T1000 (cell line): ENCODE results near the gene TMEM18.

ENCODE experiments used
- DNase-seq: peaks from one replicate; lab custom pipeline; 2025; ENCODE audit warnings: mixed read lengths; lab: John Stamatoyannopoulos, UW

Gene TMEM18

DNA sequence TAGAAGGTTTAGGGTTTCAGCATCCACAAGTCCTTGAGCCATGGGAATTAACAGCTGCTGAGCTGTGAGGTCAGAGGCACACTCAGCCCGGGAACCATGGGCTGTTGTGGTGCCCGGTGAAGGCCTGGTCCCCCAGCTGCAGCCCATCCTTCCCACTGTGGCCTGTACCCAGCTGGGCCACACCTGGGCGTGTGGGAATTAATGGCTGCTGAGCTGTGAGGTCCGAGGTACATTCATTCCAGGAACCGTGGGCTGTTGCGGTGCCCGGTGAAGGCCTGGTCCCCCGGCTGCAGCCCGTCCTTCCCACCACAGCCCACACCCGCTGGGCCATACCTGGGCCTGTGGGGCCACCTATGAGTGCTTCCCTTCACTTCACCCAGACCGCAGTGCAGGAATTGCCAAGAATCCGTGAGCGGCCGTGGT lies 25.2 kb downstream of the TMEM18 start:
- no peak for DNase-seq

DNA sequence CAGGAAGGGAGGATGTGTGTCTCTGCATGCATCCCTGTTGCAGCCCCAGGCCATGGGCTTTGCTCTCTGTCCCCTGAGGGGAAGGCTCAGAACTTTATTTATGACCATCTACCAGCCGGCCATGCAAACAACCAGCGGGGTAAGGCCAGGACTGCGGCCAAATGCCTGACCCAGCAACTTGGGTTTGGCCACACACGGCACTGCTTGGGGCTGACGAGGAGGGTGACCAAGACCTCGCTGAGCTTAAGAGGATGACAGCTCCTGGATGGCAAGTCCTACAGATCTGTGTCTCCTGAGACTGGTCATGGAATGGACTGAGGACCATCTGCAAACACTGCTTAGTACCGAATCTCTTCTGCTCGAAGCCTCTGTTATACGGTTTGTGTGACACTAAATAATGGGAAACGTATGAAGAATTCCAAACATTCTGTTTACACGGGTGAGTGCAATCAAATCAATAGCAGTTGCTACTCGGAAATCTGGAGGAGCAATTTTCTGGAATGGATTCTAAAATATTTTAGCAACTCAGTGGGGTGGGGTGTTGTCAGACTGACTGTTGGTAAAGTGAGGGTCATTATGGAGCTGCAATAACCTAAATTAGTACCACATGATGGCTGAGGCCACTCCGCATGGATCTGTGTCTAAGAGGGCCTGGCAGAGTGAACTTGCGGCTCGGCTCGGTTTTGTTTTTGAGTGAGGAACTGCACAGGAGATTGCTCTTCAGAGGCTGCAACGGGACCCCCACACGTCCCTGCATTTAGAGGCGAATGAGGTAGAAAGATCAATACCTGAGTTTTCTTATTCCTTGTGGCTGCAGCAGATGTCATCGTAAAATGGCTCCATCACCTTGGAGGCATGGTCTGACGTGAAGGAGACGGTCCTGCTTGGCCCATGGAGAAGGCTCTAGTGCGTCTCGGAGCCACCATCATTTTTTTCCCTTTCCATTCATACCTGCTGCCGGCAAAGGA lies 26.6 kb downstream of the TMEM18 start:
- no peak for DNase-seq

DNA sequence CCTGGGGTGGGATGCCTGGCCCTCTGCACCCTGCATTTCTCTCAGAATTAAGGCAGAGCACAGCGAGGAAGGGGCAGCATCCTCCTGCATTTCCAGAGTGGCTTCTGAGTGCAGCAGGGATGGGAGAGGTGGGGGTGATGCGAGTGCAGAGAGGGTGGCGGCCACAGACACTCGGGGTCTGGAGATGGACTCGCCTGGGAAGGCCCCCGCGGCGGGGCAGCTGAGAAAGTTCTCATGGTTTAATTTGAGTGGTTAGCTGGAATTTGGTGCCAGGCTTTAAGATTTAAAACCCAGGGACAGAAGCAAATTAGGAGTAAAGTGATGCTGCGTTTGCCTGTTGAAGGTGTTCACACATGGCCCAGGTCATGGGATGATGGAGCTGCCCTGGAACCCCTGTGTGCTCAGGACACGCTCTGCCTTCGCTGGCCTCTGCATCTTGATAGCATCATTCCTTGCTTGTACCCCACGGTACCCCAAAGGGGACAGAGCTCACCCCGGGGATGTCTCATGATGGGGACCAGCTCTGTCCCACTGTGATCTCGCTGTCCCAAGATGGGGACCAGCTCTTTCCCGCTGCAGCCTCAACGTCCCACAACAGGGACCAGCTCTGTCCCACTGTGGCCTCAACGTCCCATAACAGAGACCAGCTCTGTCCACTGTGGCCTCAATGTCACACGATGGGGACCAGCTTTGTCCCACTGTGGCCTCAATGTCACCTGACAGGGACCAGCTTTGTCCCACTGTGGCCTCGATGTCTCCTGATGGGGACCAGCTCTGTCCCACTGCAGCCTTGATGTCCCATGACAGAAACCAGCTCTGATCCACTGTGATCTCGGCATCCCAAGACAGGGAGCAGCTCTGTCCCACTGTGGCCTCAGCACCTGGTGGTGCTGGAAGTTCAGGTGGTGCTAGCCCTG lies 27.5 kb downstream of the TMEM18 start:
- DNase-seq: no peak

- DNase-seq: no peak
Observed at GRCh38 chr2:648476-649424, 28.5 kb downstream of the TMEM18 start.

- no peak for DNase-seq
Observed at GRCh38 chr2:647691-648231, 29.4 kb downstream of the TMEM18 start.

DNA sequence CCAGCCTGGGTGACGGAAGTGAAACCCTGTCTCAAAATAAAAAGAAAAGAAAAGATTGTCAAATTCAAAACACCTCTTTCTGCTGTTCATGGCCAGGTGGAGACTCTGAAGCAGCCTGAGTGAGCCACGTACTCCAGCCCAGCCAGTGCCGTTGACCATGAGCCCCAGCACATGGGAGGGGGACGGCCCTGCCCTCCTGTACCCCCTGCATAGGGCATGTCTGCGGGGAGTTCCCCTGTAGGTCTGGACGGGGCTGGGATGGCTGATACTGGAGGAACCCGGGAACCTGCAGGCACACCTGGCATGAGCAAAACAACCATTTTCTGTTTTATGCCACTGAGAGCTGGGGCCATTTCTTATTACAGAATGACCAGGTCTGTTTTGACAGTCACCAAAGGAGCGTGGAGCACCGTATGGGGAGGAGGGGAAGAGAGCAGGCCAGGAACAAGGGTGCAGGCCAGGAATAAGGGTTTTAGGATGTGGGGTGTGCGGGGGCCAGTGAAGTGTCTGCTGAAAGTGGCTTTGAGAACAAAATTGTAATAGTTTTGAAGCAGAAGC lies 30.1 kb downstream of the TMEM18 start:
- no peak for DNase-seq

GRCh38 chr2:644871-645270 lies 32.3 kb downstream of the TMEM18 start:
- no peak for DNase-seq

GRCh38 chr2:643761-644160 lies 33.4 kb downstream of the TMEM18 start:
- no peak for DNase-seq

DNA sequence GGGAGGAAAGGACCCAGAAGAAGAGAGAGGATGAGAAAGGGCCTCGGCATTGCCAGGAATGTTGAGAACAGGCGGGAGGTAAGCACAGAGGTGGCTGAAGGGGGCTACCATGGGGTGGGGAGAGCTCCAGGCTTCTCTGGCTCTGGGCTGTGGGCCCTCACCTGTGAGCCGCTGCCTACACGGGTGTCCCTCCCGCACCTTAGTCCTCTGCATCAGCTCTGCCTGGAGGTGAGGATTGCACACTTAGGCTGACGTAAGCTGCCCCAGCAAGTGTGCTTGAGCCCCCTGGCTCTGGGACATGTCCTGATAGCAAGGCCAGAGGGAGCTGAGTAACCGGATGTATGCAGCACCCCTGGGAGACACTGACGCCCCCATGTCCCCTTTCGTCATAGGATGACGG lies 33.9 kb downstream of the TMEM18 start:
- DNase-seq: no peak

DNA sequence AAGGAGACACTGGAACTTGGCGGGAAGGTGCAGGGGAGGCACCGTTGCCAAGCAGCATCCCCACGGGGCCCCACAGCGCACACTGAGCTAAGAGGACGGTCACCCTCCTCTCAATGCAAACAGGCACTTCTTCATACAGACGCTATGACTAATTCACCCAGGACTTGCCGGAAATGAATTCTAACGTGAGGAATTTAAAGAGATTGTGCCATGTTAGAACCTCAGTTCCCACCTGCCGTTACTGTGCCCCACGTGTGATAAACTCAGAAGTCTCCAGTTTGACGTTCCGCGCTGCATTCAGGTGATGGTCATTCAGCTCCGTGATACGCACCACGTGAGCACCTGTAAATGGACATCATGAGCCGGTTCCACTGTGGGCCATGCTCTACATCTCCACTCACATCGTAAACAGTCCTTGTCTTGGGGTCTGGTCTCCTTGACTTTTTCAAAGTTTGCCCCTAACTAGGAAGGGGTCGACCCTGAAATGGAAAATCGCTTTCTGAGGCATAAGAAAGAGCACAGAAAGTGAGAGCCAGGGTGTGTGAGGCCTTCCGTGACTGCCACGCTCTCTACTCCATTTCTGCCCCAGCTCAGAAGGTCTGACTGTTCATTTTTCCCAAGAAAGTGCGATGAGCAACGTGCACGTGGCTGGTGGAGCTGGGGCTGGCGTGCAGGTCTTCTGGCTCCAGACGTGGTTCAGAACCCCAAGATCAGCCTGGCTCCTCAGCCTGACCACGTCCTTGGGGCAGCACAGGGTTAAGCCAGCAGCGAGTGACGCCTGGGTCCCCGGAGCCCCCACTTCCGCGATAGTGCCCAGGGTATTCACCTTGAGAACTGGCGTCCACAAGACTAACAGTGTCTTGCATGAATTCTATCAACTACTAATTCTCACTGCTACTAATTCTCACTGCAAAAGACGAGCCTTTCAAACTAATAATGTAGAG lies 35.1 kb downstream of the TMEM18 start:
- DNase-seq: no peak

GRCh38 chr2:641164-641871 lies 35.9 kb downstream of the TMEM18 start:
- no peak for DNase-seq

DNA sequence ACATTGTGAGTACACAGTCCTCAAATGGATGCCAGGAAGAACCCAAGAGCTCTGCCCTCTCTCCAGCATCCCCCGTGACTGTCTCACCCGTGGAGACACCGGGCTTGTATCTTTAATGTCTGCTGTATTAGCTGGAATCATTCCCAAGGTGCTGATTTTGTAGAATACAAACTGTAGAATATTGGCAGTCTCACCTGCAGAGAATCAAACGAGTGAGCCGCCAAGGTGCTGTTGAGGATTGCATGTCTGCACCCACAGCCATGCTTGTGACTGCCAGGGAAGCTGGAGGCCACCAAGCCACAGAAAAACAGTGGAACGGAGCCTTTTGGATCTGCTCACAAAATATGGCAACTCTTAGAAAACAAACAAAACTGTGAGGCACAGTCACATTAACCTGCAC lies 37.5 kb downstream of the TMEM18 start:
- DNase-seq: no peak

DNA sequence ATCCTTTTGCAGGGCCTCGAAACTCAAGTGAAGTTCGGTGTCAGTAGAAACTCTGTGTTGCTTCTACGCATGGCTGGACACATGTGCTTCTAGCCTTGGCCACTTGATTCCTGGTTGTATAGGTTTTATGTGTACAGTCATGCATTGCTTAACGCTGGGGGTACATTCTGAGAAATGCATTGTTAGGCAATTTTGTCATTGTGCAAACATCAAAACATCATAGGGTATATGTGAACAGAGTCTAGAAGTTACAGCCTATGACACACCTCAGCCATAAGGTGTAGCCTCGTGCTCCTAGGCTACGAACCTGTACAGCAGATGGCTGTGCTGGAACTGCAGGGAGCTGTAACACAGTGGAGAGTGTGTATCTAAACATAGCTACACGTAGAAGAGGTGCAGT lies 39.4 kb downstream of the TMEM18 start:
- no peak for DNase-seq

DNA sequence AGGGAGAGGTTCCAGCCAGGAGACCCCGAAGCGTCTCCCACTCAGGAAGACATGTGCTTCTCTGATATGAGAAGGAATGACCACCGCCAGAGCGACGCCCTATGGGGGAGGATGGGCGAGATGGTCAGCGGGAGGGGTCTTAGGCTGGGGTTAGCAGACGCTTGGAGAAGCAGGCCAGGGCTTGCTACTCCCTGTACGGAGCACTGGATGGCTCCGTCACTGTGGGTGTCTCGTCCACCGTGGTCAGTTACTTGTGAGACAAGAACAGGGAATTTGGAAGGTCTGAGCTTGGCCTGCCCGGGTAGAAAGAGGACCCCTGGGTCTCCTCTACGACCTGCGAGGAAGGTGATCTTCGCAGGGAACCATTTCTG lies 39.8 kb downstream of the TMEM18 start:
- no peak for DNase-seq

DNA sequence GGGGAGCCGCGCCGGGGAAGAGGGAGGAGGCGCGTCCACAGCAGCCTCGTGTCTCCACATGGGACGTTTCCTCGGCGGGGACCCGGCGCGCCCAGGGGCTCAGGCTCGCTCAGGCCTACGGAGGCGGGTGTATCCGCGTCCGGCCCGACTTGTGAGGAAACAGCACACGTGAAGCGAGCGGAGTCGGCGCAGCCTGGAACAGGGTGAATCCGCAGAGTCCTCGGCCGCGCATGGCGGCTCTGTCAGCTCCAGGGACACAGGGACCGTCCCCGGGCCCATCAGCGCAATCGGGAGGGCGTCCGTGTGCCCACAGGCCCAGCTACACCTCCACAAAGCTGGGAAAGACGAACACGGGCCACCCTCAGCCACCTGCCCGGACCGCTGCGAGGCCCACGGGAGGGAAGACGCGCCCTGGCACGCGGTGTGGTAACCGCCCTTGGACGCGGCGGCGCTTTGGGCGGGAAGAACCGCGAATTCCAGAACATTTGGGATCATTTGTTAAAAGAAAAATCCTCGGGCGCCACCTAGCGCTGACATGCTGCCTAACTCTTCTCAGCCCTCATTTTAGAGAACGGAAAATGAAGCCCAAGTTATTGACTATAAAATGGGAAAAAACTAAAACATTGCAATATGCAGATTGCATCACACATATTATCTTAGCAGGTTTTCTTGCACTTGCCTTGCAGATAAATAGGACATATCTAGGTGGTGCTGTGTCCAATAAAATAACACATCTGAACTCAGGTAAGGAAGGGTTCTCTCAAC lies 40.4 kb downstream of the TMEM18 start:
- no peak for DNase-seq

- no peak for DNase-seq
Observed at GRCh38 chr2:635687-636621, 41.3 kb downstream of the TMEM18 start.

DNA sequence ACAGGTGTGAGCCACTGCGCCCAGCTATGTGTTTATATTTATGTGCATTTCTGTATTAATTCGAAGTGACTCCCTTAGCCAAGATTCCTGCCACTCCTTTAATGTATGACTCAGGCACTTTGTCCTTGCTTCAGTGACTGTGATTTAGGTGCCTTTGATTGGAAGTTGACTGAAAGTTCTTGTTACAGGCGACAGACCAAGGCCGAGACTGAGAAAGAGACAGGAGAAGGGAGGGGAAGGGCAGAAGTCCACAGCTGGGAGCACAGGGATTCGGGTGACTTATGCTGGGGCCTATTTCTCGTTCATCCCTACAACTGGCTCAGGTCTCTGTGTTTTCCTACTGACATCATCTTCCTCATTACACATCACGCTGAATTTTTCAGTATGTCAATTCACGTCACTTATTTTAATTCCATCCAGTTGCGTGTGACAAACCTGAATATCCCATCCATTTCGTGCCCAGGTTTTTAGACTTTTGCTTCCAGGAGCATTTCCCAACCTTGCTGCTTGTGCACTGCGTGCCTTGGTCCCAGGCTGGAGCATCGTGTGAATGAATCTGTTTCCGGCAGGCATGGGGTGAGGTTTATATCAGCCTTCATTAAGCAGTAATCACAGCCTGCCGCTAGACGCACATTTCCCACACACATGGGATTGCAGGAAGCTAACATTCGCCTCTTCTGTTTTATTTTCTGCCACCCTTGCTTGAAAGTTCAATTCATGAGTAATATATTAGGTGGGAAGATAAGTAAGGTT lies 42.4 kb downstream of the TMEM18 start:
- DNase-seq: no peak
